GM19099 (cell line): Measurements from ENCODE around the gene FBXO44.

Experiments used
- POLR2A ChIP-seq: IDR thresholded peaks from 3 replicates; pipeline ENCODE4 v1.6.1; 2011; ENCODE audit warnings: low read depth; ENCODE audit not compliant: insufficient read length; ENCODE audit errors: extremely low read depth

FBXO44 gene

GRCh38 chr1:11704194-11704529 lies 49.5 kb downstream of the FBXO44 start:
- no peak for TF ChIP-seq POLR2A

- no peak for TF ChIP-seq POLR2A
Measured at GRCh38 chr1:11704691-11705475, 50.2 kb downstream of the FBXO44 start.

- TF ChIP-seq POLR2A = no peak
Measured at GRCh38 chr1:11705596-11705995, 50.9 kb downstream of the FBXO44 start.

GRCh38 chr1:11706292-11706691 lies 51.6 kb downstream of the FBXO44 start:
- TF ChIP-seq POLR2A = no peak

GRCh38 chr1:11707621-11708276 lies 53.1 kb downstream of the FBXO44 start:
- TF ChIP-seq POLR2A = no peak

GRCh38 chr1:11708554-11709350 lies 54.1 kb downstream of the FBXO44 start:
- no peak for TF ChIP-seq POLR2A

GRCh38 chr1:11711490-11711889 lies 56.8 kb downstream of the FBXO44 start:
- TF ChIP-seq POLR2A = no peak

GRCh38 chr1:11712285-11712684 lies 57.6 kb downstream of the FBXO44 start:
- TF ChIP-seq POLR2A = no peak
